Liver (tissue), 9 donors: Measurements from ENCODE around the gene C12orf50. TPM values are rescaled to one million over a fixed set of nuclear protein-coding genes. Genes with fewer than 3 reads are reported as not detected.

Source experiments
- DNase-seq: peaks from one replicate; pipeline ENCODE4 v3.0.0-alpha.2; 2017; ENCODE audit warnings: low spot score
- H3K27ac ChIP-seq, 2 donors: one replicate each; pipeline ENCODE4 v1.7.0; 2013; ENCODE audit warnings: inconsistent platforms in 2 of 2, low read length in 2 of 2, control low read depth in 1 of 2, low read depth in 1 of 2, mild to moderate bottlenecking in 1 of 2
- H3K27me3 ChIP-seq, 4 donors: one replicate each; pipeline versions ENCODE4 v1.6.1 to v1.7.0; 2013; ENCODE audit warnings: low read length in 3 of 4, inconsistent platforms in 1 of 4, mild to moderate bottlenecking in 1 of 4, moderate library complexity in 1 of 4; ENCODE audit not compliant: control insufficient read depth in 4 of 4, insufficient read depth in 4 of 4
- H3K36me3 ChIP-seq, 4 donors: one replicate each; pipeline versions ENCODE4 v1.6.1 to v1.7.0; 2013; ENCODE audit warnings: low read length in 3 of 4, mild to moderate bottlenecking in 3 of 4, low read depth in 1 of 4, moderate library complexity in 1 of 4; ENCODE audit not compliant: control insufficient read depth in 4 of 4, insufficient read depth in 3 of 4
- H3K4me1 ChIP-seq, 4 donors: one replicate each; pipeline versions ENCODE4 v1.6.1 to v1.7.0; 2013; ENCODE audit warnings: low read length in 3 of 4, mild to moderate bottlenecking in 3 of 4, moderate library complexity in 1 of 4; ENCODE audit not compliant: control insufficient read depth in 4 of 4, insufficient read depth in 4 of 4
- H3K4me3 ChIP-seq, 3 donors: one replicate each; pipeline versions ENCODE4 v1.6.1 to v1.7.0; 2013; ENCODE audit warnings: low read length in 3 of 3, control low read depth in 1 of 3, low read depth in 1 of 3, mild to moderate bottlenecking in 1 of 3
- H3K9ac ChIP-seq, 2 donors: one replicate each; pipeline ENCODE4 v1.7.0; 2013; ENCODE audit warnings: low read length in 2 of 2, mild to moderate bottlenecking in 2 of 2, moderate library complexity in 2 of 2, control low read depth in 1 of 2, low read depth in 1 of 2
- H3K9me3 ChIP-seq, 4 donors: one replicate each; pipeline versions ENCODE4 v1.6.1 to v1.7.0; 2013; ENCODE audit warnings: low read length in 3 of 4; ENCODE audit not compliant: control insufficient read depth in 4 of 4
- EGR1 ChIP-seq, 2 donors: IDR thresholded peaks; 2 replicates each; pipeline ENCODE4 v1.6.1; 2016 to 2018; ENCODE audit warnings: antibody characterized with exemption in 2 of 2, low read depth in 2 of 2
- FOXA1 ChIP-seq: IDR thresholded peaks from 2 replicates; pipeline ENCODE4 v1.6.1; 2016; ENCODE audit warnings: antibody characterized with exemption
- FOXA2 ChIP-seq: IDR thresholded peaks from 2 replicates; pipeline ENCODE4 v1.6.1; 2016; ENCODE audit warnings: antibody characterized with exemption
- GABPA ChIP-seq, 2 donors: IDR thresholded peaks in 1 of 2; conservative IDR thresholded peaks in 1 of 2; 2 replicates each; pipeline ENCODE4 v1.6.1; 2016; ENCODE audit warnings: antibody characterized with exemption in 2 of 2, mild to moderate bottlenecking in 1 of 2, moderate library complexity in 1 of 2
- HNF4A ChIP-seq, 2 donors: conservative IDR thresholded peaks; 2 replicates each; pipeline ENCODE4 v1.6.1; 2016; ENCODE audit warnings: antibody characterized with exemption in 2 of 2, mild to moderate bottlenecking in 2 of 2
- HNF4G ChIP-seq: IDR thresholded peaks from 2 replicates; pipeline ENCODE4 v1.6.1; 2016; ENCODE audit warnings: antibody characterized with exemption
- JUND ChIP-seq, 2 donors: IDR thresholded peaks; 2 replicates each; pipeline ENCODE4 v1.6.1; 2016; ENCODE audit warnings: antibody characterized with exemption in 2 of 2
- NR2F2 ChIP-seq: IDR thresholded peaks from 2 replicates; pipeline ENCODE4 v1.6.1; 2016; ENCODE audit warnings: antibody characterized with exemption
- RAD21 ChIP-seq, 2 donors: IDR thresholded peaks; 2 replicates each; pipeline ENCODE4 v1.6.1; 2016; ENCODE audit warnings: antibody characterized with exemption in 2 of 2, mild to moderate bottlenecking in 2 of 2
- RXRA ChIP-seq, 2 donors: IDR thresholded peaks; 2 replicates each; pipeline ENCODE4 v1.6.1; 2017 to 2018; ENCODE audit warnings: antibody characterized with exemption in 2 of 2, mild to moderate bottlenecking in 1 of 2
- SP1 ChIP-seq: IDR thresholded peaks from 2 replicates; pipeline ENCODE4 v1.6.1; 2018; ENCODE audit warnings: antibody characterized with exemption, mild to moderate bottlenecking
- TAF1 ChIP-seq: conservative IDR thresholded peaks from 2 replicates; pipeline ENCODE4 v1.6.1; 2016; ENCODE audit warnings: antibody characterized with exemption, mild to moderate bottlenecking
- YY1 ChIP-seq: IDR thresholded peaks from 2 replicates; pipeline ENCODE4 v1.6.1; 2016; ENCODE audit warnings: antibody characterized with exemption, mild to moderate bottlenecking
- WGBS: extraction: QIAGEN DNeasy Blood & Tissue Kit; methylation state at CpG from one replicate; pipeline ENCODE4 v1.1.7; 2013; 5-methylcytosine and 5-hydroxymethylcytosine counted together
- polyA plus RNA-seq, 2 donors: library from polyadenylated mRNA; stranded (reverse) in 1 of 2; unstranded in 1 of 2; fragments of 200-250 nt in 1 of 2; fragments of >200 nt in 1 of 2; fragmentation: Nextera tagmentation in 1 of 2; extraction: Ambion mirVana in 1 of 2; gene quantifications; one replicate each; pipeline versions ENCODE4 v1.2.1 to v1.2.3, GENCODE V29; 2013 to 2015
- total RNA-seq, 2 donors: library from RNA; depleted of rRNA; stranded (reverse); fragments of >200 nt; gene quantifications; one replicate each; pipeline ENCODE4 v1.2.3, GENCODE V29; 2014
- TF ChIP-seq, protein P1 (sequence below): IDR thresholded peaks from 2 replicates; pipeline ENCODE4 v1.6.1; 2016; ENCODE audit warnings: antibody characterized with exemption
- TF ChIP-seq, protein P2 (sequence below): IDR thresholded peaks from 2 replicates; pipeline ENCODE4 v1.6.1; 2016; ENCODE audit warnings: antibody characterized with exemption
- TF ChIP-seq, protein P3 (sequence below): IDR thresholded peaks from 2 replicates; pipeline ENCODE4 v1.6.1; 2016; ENCODE audit warnings: antibody characterized with exemption, mild to moderate bottlenecking
- TF ChIP-seq, protein P4 (sequence below): IDR thresholded peaks from 2 replicates; pipeline ENCODE4 v1.6.1; 2016; ENCODE audit warnings: antibody characterized with exemption
- TF ChIP-seq, protein P5 (sequence below): fragments of 150-350 bp; IDR thresholded peaks from 2 replicates; pipeline ENCODE4 v1.5.1; 2017; ENCODE audit warnings: improper control_type of control experiment, low read depth, low read length; ENCODE audit not compliant: missing input control
- donor health status: healthy.
- donor health status: healthy.
- donor health status: healthy.
- donor health status: healthy.
- donor health status: healthy.

The C12orf50 gene
- total and polyA plus RNA-seq, 4 donors, result 0.08 TPM; not detected in 3

DNA sequence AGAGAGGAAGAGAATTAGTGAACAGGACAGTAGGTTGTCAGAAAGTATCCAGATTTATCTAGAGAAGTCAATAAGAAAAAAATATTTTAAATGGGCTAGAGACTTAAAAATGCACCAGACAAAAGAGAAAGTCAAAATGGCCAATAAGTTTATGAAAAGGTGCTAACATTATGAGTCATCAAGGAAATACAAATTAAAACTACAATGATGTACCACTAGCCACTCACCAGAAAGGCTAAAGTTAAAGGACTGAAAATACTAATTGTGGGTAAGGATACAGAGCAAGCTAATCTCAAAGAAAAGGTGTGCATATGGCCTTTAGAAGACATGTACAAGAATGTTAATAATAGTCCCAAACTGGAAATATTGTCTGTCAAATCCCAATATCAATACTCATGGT lies 37.7 kb downstream of the C12orf50 start:
- H3K9ac ChIP-seq, result no peak overlapping the region
- H3K27me3 ChIP-seq, result no peaks in the 10 kb centered on the region
- H3K36me3 ChIP-seq, result no peaks in the 10 kb centered on the region
- no peaks in the 10 kb centered on the region for H3K9me3 ChIP-seq
- H3K4me3 ChIP-seq, result no peak overlapping the region
- DNase-seq, result no peak
- TF ChIP-seq EGR1 (IDR thresholded peaks at IDR 0.05; ENCODE audit: low read depth in 2 of 2) (no peak), RXRA (IDR thresholded peaks at IDR 0.05) (no peak), TAF1 (no peak), JUND (IDR thresholded peaks at IDR 0.05) (no peak), FOXA1 (no peak), FOXA2 (no peak), HNF4A (conservative IDR thresholded peaks at IDR 0.05) (no peak), GABPA (IDR thresholded peaks at IDR 0.05 in 1 of 2, conservative IDR thresholded peaks at IDR 0.05 in 1 of 2) (no peak), YY1 (no peak), HNF4G (no peak), RAD21 (IDR thresholded peaks at IDR 0.05) (no peak)
- TF ChIP-seq, protein P1, sequence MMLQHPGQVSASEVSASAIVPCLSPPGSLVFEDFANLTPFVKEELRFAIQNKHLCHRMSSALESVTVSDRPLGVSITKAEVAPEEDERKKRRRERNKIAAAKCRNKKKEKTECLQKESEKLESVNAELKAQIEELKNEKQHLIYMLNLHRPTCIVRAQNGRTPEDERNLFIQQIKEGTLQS, result no peak
- TF ChIP-seq, protein P2, sequence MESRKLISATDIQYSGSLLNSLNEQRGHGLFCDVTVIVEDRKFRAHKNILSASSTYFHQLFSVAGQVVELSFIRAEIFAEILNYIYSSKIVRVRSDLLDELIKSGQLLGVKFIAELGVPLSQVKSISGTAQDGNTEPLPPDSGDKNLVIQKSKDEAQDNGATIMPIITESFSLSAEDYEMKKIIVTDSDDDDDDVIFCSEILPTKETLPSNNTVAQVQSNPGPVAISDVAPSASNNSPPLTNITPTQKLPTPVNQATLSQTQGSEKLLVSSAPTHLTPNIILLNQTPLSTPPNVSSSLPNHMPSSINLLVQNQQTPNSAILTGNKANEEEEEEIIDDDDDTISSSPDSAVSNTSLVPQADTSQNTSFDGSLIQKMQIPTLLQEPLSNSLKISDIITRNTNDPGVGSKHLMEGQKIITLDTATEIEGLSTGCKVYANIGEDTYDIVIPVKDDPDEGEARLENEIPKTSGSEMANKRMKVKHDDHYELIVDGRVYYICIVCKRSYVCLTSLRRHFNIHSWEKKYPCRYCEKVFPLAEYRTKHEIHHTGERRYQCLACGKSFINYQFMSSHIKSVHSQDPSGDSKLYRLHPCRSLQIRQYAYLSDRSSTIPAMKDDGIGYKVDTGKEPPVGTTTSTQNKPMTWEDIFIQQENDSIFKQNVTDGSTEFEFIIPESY, result no peak
- TF ChIP-seq, protein P3, sequence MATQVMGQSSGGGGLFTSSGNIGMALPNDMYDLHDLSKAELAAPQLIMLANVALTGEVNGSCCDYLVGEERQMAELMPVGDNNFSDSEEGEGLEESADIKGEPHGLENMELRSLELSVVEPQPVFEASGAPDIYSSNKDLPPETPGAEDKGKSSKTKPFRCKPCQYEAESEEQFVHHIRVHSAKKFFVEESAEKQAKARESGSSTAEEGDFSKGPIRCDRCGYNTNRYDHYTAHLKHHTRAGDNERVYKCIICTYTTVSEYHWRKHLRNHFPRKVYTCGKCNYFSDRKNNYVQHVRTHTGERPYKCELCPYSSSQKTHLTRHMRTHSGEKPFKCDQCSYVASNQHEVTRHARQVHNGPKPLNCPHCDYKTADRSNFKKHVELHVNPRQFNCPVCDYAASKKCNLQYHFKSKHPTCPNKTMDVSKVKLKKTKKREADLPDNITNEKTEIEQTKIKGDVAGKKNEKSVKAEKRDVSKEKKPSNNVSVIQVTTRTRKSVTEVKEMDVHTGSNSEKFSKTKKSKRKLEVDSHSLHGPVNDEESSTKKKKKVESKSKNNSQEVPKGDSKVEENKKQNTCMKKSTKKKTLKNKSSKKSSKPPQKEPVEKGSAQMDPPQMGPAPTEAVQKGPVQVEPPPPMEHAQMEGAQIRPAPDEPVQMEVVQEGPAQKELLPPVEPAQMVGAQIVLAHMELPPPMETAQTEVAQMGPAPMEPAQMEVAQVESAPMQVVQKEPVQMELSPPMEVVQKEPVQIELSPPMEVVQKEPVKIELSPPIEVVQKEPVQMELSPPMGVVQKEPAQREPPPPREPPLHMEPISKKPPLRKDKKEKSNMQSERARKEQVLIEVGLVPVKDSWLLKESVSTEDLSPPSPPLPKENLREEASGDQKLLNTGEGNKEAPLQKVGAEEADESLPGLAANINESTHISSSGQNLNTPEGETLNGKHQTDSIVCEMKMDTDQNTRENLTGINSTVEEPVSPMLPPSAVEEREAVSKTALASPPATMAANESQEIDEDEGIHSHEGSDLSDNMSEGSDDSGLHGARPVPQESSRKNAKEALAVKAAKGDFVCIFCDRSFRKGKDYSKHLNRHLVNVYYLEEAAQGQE, result no peak
- TF ChIP-seq, protein P4, sequence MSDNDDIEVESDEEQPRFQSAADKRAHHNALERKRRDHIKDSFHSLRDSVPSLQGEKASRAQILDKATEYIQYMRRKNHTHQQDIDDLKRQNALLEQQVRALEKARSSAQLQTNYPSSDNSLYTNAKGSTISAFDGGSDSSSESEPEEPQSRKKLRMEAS, result no peak
- H3K4me1 ChIP-seq, result no peaks in the 10 kb centered on the region
- no peak overlapping the region for H3K27ac ChIP-seq

DNA sequence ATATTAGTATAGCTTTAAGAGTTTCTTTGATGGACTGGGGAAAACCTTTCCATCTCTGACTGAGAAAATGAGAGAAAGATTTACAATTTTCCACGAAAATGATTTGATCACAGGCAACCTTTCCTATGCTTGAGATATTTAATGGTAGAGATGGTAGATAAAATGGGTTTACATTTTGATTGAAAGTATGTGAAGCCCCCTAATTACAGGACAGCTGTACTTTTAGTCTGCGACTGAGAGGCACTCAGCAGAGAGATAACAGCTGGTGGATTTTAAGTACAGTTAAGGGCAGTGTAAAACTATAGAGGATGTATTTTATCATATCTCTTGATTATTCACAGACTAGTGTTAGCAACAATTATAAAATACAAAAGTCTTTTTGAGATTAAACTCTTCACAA lies 40.7 kb downstream of the C12orf50 start:
- H3K9me3 ChIP-seq, result no peaks in the 10 kb centered on the region
- H3K4me3 ChIP-seq, result no peak overlapping the region
- no peak overlapping the region for H3K9ac ChIP-seq
- TF ChIP-seq SP1 (no peak), RAD21 (IDR thresholded peaks at IDR 0.05) (no peak), HNF4A (conservative IDR thresholded peaks at IDR 0.05) (no peak), HNF4G (no peak), RXRA (IDR thresholded peaks at IDR 0.05) (no peak), GABPA (IDR thresholded peaks at IDR 0.05 in 1 of 2, conservative IDR thresholded peaks at IDR 0.05 in 1 of 2) (no peak), NR2F2 (no peak)
- TF ChIP-seq, protein P2, result no peak
- TF ChIP-seq, protein P3, result no peak
- TF ChIP-seq, protein P5, sequence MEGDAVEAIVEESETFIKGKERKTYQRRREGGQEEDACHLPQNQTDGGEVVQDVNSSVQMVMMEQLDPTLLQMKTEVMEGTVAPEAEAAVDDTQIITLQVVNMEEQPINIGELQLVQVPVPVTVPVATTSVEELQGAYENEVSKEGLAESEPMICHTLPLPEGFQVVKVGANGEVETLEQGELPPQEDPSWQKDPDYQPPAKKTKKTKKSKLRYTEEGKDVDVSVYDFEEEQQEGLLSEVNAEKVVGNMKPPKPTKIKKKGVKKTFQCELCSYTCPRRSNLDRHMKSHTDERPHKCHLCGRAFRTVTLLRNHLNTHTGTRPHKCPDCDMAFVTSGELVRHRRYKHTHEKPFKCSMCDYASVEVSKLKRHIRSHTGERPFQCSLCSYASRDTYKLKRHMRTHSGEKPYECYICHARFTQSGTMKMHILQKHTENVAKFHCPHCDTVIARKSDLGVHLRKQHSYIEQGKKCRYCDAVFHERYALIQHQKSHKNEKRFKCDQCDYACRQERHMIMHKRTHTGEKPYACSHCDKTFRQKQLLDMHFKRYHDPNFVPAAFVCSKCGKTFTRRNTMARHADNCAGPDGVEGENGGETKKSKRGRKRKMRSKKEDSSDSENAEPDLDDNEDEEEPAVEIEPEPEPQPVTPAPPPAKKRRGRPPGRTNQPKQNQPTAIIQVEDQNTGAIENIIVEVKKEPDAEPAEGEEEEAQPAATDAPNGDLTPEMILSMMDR, result no peak
- TF ChIP-seq, protein P1, result no peak
- TF ChIP-seq, protein P4, result no peak
- H3K4me1 ChIP-seq, result no peaks in the 10 kb centered on the region
- H3K36me3 ChIP-seq, result no peaks in the 10 kb centered on the region
- no peak overlapping the region for H3K27ac ChIP-seq
- no peak for DNase-seq
- peaks cover 0 to 4% (median 0%) of the 10 kb centered on the region in 4 donors for H3K27me3 ChIP-seq
- WGBS, result 75% methylated on average over 2 of the region's 2 CpGs
